GM21367 (cell line): ENCODE data around the gene PSG7.
"Not testable (repeated sequence)": the region's sequence is repeated elsewhere in the genome, so short reads cannot be mapped to it uniquely, and the experiment has no call there.

Source experiments
- ATAC-seq: cut with Tn5 transposase; IDR thresholded peaks from one replicate; pipeline ENCODE4 v1.9.1; 2021; ENCODE audit not compliant: unreplicated experiment

The PSG7 gene

DNA sequence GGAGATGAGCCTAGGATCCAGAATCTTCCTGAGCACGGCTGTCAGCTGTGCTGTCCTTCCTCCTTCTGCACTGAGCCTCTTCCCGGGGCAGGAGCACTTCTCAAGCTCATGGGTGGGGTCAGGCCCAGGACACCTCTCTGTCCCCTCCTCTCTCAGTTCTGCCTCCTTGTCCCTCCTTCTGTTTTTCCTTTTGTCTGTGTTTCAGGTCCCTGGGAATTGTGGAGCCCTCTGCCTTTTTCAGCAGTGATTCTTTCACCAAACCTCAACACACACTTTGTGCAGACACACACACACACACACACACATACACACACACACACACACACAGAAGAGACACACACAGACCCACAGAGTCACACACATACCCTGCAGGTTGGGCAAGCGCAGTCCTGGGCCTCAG is at the start of gene PSG7:
Gene PSG7 (minus strand): TSS at position 101 of the 400 bp plus-strand sequence. CDS start 131 bp downstream, outside the sequence.
- ATAC-seq, result not testable (repeated sequence)

DNA sequence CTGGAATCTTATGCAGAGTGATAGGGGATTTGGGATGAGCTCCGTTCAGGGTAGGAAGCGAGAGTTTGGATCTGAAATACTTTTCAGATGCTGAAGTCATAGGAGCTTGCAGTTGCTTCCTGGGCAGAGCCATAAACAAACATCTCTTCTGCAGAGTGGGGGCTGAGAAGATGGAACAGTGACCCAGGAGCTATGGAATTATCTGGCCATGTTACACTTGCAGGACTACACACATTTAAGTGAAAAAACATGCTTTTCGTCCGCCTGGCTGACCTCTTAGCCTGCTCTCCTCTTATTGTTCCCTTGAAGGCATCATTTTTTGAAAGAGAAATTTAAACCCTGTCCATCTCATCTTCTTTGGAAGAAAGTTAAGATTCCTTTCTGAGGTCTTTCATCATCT is 48.6 kb upstream of the PSG7 start:
- ATAC-seq, result no peak

DNA sequence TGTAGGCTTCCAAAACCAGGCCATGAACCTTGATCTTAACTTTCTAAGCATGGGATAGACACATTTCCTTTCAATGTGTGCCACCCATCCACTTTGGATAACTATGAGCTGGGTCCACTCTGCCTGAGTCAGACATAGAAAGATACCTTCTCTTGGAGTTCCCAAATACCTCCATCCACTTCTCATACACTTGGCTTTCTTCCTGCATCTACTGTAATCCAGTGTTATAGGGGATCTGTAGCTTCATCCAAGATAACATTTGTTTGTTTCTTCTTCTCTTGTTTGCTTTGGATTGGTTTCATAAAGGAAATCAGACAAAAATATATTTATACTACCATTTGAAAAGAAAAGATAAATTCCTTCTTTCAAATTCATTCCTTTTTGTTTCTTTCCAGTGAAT is 45.1 kb upstream of the PSG7 start:
- not testable (repeated sequence) for ATAC-seq

DNA sequence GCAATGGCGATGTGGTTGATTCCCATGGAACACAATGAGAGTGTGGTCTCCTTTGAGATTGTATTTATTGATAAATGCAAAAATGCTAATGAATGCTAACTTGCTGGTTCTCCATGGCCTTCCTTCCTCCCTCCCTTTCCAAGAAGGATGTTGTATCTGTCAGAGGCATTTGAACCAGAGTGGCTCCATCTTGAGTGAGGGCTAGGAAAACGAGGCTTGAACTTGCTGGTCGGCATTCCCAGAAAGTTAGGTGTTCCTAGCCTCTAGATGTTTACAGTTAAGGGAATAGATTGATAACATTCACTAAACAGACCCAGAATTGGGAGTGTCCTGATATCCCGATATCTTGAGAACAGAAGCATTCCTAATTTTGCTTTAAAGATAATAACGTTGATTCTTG is 34.4 kb upstream of the PSG7 start:
- not testable (repeated sequence) for ATAC-seq

DNA sequence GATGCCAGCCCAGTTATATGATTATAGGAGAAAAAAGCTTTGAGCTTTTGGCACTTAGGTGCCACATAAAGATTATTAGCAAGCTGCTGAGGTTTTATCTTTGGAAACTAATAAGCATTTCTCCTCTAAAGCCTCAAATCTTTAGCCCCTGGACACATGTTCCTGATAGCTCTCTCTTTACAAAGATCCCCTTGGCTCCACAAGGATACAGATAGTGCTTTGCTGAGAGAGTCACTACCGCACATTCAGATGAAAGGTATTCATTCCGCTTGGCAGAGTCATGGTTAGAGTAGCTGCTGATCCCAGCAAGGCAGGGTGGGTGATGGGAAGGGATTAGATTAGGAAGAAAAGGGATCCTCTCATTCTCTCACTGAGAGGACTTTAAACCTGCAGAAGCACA is 28.2 kb upstream of the PSG7 start:
- ATAC-seq, result no peak

DNA sequence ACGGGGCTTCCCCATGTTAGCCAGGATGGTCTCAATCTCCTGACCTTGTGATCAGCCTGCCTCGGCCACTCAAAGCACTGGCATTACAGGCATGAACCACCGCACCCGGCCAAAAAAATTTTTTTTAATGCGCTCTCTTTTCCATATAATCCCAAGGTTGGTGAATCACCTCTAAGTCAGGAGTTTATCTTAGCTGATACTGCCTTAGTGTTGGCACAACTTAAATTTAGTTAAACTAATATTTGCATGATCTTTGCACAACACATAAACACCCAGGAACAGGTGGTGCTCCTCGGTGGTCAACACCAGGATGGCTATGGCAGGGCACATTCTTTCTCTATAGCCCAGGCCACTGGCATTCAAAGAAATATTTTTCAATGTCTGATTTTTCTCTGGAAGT is 24.1 kb upstream of the PSG7 start:
- ATAC-seq, result no peak

DNA sequence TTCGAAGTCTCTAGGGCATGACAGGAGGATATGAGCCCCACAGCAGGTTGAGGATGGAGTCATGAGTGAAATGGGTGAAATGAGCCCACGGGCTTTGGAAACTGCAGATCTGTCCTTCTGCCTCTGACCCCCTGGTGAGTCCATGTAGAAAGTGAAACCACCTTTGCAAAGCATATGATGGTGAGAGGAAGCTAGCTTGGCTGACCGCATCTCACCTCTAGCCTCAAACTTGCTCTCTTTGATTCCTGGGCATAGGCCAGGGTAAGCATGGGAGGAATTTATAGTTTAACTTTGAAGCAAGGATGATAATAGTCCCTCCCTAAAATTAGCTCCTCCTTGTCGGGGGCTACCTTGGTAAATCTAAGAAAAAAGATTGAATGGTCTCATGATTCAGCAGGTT is 15.1 kb upstream of the PSG7 start:
- not testable (repeated sequence) for ATAC-seq

DNA sequence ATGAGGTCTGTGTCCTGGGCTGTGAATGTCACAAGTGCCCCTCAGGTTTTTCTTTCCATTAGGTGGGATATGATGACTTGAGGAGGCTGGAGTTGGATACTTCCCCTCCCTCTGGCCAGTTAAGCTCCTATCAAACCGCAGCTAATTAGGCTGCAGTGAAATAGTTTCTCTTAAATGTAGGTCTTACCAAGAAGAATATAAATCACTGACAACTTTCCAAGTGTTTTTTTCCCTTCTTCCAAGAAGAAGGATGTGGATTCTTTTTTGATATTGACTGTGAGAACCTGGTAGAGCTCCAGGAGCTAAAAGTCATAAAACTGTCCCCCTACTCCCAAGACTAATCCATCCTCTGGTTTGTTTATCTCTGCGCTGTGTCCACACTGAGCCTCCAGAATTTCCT is 14.5 kb upstream of the PSG7 start:
- ATAC-seq, result not testable (repeated sequence)

DNA sequence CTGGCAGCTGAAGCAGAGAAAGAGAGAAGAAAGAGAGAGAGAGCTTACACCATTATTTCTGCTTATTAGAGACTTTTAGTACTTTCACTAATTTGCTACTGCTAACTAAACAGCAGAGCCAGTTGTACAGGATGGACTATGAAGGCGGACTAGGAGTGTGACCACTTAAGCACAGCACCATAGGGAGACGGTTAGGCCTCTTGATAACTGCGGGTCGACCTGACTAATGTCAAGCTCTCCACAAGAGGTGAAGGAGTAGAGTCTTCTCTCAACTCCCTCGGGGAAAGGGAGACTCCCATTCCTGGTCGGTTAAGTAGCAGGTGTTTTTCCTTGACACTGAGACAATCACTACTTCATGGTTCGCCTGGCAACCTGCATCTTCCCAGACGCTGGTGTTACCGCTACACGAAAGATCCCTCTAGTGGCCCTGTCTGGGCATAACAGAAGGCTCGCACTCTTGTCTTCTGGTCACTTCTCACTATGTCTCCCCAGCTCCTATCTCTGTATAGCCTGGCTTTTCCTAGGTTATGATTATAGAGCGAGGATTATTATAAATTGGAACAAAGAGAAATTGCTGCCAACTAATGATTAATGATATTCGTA is 5.3 kb upstream of the PSG7 start:
- ATAC-seq, result no peak

DNA sequence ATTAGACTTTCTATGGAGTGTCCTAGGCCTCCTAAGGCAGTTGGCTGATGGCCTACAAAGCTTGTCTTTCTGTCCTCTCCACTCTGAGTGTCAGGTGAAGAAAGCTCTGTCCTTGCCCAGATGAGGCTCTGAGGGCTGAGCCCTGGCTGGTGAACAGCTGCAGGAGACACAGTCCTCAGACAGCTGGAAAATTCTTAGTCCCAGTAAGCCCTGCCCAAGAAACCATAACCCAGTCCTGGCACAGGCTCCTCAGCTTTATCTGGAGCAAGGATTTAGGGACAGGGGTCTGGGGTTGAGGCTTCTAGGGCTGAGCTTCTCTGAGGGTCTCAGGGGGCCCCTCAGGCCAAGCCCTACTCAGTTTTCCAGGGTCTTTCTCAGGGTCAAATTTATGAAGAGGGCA is 2.3 kb downstream of the PSG7 start:
- not testable (repeated sequence) for ATAC-seq

DNA sequence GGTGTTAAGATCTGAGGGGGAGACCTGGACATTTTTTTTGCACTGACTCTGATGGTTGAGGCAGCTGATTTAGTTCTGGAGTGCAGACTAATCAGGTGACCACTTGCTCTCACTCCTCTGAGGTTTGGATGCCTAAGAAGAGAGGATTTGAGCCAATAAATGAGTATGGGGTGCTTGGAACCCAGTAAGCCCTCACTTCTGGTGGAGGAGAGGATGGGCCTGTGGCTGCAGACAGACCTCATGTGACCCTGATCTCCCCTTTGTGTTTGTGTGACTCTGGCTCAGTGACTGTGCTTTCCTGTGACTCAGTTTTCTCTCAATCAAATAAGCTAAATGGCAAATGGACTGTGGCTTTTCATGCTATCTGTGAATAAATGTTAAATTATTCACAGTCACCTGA is 2.8 kb downstream of the PSG7 start:
- not testable (repeated sequence) for ATAC-seq

DNA sequence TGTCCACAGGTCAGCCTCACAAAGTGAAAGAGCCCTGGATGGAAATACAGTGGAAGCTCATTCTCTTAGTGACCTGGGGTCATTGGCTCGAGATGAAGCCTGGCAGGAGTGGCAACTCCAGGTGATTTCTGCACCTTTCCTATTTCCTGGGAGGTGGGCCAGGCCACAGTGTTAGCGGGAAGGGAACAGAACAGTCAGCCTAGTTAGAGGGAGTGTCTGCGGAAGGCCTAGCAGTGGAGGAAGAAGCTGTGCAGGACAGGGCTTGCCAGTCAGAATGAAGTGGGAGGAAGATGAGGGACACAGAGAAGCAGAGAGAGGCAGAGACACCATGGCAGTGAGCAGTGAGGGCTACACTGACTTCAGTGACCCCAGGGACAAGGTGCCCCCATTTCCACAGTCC is 3.6 kb downstream of the PSG7 start:
- ATAC-seq, result not testable (repeated sequence)

DNA sequence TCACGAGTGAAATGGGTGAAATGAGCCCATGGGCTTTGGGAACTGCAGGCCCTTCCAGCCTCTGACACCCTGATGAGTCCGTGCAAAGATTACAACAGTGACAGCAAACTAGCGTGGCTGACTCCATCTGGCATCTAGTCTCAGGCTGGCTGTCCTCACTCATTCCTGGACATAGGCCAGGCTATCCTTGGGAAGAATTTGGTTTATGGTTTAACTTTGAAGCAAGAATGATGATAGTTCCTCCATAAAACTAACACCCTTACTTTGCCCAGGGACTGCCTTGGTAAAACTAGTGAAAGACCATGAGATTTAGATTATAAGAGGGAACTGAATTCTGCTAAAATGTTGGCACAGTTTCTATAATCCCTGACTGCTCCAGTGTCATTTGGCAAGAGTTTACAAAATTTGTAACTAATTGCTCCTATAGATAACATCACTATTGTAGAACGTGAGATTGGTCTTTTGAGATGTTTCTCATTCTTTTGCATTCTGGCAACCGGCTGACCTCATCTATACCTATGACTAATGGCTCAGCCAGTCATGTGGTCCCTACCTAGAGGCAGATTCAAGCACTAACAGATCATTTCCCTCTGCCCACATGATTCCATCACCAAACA is 4.4 kb downstream of the PSG7 start:
- ATAC-seq, result not testable (repeated sequence)

DNA sequence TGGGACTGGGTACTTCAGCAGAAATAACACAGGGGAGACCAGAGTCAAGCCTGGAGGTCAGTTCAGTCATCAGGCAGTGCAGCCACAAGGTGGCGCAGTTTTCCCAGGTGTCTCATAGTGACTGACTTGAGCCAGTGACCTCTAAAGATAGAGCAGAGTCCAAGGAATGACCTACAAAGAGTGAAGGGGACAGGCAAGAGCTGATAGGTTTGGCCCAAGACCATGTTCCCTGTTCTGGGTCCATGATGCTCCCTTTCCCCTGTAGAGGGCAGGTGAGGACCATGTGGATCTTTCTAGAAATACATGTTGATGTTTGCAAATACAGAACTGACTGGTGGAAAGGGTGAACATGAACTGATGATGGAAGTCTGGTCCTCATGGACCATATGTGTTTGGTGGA is 6.8 kb downstream of the PSG7 start:
- not testable (repeated sequence) for ATAC-seq

DNA sequence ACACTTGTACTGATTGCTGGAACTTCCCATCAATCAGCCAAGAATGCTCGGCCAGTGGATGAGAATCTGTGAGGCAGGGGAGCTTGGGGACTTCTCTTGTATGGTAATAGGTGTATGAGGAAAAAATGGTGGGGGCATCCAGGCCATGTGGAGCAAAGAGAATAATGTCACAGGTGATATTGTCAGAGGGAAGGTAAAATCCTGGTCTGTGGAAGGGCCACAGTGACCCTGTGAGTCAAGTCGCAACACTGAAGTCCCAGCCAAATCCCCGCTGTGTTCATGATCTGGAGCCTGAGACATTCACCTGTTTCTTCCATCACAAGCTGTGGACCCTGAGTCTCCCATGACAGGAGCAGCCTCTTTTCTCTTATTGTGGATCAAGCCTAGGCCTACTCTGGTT is 8.1 kb downstream of the PSG7 start:
- ATAC-seq, result no peak

DNA sequence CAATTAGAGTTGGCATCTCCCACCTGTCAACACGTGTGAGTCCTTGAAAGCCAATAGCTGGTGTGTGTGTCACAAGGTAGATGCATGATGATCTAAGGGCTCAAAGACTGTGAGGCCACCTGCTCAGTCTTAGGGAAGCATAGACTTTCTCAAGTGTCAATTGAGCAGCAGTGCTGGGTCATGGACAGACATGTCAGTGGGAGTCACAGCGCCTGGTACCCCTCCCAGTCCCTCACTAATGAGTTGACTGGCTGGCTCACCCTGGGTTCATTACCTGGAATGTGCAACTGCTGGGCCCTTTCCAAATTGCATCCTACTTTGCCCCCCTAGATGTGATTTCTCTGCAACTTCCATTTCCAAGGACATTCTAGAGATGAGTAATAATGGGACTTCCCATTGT is 10.2 kb downstream of the PSG7 start:
- no peak for ATAC-seq

DNA sequence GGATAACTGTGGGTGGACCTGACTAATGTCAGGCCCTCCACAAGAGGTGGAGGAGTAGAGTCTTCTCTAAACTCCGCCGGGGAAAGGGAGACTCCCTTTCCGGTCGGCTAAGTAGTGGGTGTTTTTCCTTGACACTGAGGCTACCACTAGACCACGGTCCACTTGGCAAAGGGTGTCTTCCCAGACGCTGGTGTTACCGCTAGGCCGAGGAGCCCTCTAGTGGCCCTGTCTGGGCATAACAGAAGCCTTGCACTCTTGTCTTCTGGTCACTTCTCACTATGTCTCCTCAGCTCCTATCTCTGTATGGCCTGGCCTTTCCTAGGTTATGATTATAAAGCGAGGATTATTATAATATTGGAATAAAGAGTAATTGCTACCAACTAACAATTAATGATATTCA is 13.9 kb downstream of the PSG7 start:
- not testable (repeated sequence) for ATAC-seq

DNA sequence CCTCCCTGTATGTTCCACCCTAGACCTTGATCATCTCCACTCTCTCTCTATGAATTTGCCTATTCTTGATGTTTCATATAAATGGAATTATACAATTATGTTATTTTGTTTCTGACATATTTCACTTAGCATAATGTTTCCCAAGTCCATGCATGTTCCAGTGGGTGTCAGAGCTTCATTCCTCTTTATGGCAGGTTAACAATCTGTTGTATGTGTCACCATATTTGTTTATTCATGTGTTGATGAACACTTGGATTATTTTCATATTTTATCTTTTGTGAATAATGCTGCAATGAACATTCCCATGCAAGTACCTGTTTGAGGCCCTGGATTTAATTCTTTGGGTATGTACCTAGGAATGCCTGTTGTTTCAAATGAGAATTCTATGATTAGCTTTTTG is 16.0 kb downstream of the PSG7 start:
- not testable (repeated sequence) for ATAC-seq

DNA sequence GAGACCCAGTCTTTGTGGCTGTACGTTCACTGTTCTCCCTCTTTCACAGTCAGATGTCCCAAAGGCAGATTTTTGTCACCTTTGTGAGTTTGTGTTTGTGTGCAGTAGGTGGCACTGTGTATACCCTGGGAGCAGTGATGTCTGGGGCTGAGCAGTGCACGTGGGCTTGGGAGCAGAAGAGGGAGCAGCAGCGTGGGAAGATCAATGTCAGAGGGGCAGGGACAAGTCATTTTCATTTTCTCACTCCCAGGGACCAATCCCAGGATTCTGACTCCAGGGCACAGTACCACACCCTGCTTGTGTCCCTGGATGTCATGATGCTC is 17.3 kb downstream of the PSG7 start:
- no peak for ATAC-seq

DNA sequence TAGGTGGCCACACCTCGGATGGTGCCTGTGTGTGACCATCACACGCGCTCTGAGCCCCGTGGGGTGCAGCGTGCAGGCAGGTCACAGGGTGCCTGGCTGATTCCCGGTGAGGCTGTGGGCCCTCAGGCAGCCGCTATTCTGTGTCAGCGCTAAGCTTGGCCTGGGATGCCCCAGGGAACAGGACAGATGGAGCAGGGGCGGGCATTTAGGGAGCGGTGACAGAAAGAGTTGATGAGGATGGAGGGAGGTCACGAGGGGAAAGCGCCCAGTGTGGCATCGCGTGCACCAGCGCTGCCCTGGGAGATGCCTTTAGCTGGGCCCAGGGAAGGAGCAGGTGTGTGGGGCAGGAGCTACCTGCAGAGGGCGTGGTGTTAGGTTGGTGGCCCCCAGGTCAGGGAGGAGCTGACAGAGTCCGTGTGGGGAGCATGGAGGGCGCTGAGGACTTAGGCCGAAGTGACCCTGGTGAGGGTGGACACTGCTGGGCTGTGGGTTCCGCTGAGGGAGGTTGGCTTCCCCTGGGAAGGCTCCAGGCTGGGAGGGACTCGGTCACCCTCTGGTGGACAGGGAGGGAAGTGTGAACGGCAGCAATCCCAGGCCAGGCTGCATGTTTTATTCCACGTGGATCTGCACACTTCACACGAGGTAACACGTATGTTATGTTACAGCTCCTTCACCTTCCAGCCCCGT is 17.8 kb downstream of the PSG7 start:
- not testable (repeated sequence) for ATAC-seq

DNA sequence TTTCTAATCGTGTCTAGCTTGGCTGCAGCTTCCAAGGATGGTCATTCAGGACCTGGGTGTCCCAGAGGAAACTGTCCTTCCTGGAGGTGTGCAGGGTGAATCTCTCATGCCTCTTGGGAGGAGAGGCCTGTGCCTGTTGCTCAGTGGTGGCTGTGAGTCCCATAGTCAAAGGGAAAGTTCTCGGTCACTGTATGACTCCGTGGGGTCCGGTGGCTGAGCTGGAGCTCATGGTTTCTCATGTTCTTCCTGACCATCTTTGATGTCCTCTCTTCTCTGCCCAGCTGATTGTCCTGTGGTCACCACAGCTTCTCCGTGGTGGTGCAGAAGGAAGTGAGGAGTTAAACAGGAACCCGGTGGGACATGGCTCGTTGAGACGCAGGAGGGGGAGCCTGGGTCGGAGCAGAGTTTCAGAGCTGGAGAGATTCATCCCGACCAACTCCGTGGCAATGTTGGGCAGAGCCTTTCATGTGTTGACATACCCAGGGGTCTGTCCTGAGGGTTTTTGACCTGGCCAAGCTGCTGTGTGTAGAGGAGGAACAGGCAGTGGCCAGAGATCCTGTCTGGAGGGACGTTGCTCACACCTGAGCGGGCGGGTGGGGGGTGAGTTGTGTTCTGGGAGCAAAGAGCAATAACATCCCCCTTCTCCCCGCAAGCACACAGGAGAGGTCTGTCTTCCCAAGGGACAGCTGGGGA is 18.5 kb downstream of the PSG7 start:
- ATAC-seq, result not testable (repeated sequence)

DNA sequence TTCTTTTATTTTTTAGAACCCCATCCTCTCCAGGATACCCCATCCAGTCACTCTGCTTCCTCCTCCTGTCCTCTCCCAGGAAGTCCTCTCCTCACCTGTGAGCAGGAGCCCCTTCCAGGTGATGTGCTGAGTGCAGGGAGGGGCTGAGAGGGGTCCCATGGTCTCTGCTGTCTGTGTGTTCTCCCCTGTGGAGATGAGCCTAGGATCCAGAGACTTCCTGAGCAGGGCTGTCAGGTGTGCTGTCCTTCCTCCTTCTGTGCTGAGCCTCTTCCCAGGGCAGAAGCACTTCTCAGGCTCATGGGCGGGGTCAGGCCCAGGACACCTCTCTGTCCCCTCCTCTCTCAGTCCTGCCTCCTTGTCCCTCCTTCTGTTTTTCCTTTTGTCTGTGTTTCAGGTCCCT is 19.4 kb downstream of the PSG7 start, which contains the start of gene PSG6:
Gene PSG6 (minus strand): TSS at position 261 of the 400 bp plus-strand sequence. CDS start 102 bp downstream, at position 159.
- not testable (repeated sequence) for ATAC-seq
